LNCaP clone FGC (cell line): ENCODE data around the gene RNF25.

Experiments used
- DNase-seq: peaks from one replicate; pipeline ENCODE4 v3.0.0-alpha.2; 2011; ENCODE audit warnings: low read depth
- H3K4me3 ChIP-seq: 2 replicates; pipeline ENCODE4 v1.5.1; 2011; ENCODE audit warnings: mild to moderate bottlenecking, low read depth, low read length, control low read depth
- TF ChIP-seq, protein P1 (sequence below): IDR thresholded peaks from 2 replicates; pipeline ENCODE4 v1.5.1; 2012; ENCODE audit warnings: mild to moderate bottlenecking; ENCODE audit not compliant: control insufficient read depth, insufficient read depth; ENCODE audit errors: extremely low read depth

The RNF25 gene

DNA sequence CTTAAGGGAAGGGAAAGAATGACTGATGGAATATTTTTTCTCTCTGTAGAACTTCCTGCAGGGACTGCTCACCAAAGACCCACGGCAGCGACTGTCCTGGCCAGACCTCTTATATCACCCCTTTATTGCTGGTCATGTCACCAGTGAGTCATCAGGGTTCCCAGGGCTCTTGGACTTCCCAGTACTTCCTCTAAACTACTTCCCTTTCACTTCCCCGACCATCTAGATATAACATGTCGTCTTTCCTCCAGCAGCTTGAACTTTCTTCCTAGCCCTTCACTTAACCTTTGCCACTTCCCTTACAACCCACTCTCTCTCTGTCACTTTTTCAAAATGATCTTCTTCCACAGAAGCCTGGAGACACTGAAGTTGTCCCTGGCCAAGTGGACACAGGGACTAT lies 7.3 kb upstream of the RNF25 start:
- TF ChIP-seq, protein P1, sequence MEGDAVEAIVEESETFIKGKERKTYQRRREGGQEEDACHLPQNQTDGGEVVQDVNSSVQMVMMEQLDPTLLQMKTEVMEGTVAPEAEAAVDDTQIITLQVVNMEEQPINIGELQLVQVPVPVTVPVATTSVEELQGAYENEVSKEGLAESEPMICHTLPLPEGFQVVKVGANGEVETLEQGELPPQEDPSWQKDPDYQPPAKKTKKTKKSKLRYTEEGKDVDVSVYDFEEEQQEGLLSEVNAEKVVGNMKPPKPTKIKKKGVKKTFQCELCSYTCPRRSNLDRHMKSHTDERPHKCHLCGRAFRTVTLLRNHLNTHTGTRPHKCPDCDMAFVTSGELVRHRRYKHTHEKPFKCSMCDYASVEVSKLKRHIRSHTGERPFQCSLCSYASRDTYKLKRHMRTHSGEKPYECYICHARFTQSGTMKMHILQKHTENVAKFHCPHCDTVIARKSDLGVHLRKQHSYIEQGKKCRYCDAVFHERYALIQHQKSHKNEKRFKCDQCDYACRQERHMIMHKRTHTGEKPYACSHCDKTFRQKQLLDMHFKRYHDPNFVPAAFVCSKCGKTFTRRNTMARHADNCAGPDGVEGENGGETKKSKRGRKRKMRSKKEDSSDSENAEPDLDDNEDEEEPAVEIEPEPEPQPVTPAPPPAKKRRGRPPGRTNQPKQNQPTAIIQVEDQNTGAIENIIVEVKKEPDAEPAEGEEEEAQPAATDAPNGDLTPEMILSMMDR = no peak
- DNase-seq = no peak
- no peak overlapping the region for H3K4me3 ChIP-seq

DNA sequence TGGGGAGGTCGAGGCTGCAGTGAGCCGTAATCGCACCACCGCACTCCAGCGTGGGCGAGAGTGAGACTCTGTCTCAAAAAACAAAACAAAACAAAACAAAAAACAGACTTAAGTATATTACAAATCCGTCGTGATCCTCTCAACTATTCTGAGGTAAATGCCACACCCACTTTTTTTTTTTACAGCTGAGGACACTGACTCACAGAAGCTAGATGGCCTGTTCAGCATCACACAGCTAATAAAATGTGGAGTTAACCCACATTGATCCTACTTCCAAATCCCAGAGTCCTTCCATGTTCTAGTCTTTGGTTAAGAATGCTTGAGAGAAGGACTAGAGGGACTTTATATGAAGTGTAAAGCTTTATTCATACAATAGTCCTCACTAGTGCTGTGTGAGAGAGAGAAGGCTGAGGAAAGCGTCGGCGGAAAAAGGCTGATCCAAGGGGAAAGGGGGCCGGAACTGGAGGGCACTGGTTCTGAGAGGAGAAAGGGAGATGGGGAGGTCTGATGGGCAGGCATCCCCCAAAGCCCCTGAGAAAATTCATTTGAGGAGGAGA lies 627 bp downstream of the RNF25 start:
- peak overlapping the region; percentile 71 for H3K4me3 ChIP-seq
- TF ChIP-seq, protein P1 = no peak
- DNase-seq = no peak

DNA sequence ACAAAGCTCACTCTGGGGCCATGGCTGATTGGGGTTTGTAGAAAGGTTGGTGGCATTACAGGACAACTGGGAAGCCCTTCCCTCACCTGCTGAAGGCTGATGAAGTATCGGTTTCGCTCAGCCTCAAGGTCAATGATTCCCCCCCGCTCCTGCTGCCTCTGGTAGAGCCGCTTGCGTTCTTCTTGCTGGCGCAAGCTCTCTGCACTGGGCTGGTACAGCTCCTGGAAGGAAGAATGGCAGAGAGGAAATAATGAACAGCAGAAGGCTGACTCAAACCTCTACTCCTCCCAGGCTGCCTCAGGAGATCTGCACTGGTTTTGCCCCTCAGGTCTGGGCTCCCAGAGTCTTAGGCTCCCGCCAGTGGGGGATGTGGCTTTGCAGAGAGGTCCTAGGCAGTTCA lies 7.1 kb downstream of the RNF25 start:
- TF ChIP-seq, protein P1 = no peak
- H3K4me3 ChIP-seq = no peak overlapping the region
- no peak for DNase-seq

DNA sequence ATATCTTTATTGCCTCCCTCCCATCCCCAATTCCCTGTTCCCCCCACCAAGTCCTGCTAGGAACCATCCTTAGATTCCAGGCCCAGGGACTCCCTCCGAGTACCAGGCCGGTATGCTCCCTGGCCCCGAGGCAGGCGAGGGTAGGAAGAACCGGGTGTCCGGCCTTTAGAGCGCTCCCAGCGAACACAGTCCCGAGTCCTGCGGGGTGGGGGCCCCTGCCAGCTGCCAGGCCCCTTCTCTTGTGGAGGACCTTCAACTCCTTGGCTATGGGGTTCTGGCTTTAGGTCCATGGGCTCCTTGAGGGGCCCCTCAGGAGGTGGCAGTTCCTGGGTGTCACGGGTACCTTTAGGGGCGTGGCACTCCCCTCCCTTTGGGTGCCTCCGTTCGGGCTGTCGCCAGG lies 7.9 kb downstream of the RNF25 start:
- no peak for DNase-seq
- no peak overlapping the region for H3K4me3 ChIP-seq
- TF ChIP-seq, protein P1 = no peak

DNA sequence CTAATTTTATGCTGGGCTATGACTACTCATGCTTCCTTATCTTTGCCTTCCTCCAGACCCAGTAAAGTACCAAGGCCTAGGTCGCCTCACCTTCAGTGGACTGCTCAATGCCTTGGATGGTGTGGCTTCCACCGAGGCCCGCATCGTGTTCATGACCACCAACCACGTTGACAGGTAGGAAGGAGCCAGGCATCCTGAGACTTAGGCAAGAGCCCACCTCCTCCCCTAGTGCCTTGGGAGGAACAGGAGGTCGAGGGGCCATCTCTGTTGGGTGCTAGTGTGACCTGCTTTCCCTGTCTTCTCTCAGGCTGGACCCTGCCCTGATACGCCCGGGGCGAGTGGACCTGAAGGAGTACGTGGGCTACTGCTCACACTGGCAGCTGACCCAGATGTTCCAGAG lies 9.0 kb downstream of the RNF25 start:
- TF ChIP-seq, protein P1 = no peak
- no peak overlapping the region for H3K4me3 ChIP-seq
- DNase-seq = no peak

DNA sequence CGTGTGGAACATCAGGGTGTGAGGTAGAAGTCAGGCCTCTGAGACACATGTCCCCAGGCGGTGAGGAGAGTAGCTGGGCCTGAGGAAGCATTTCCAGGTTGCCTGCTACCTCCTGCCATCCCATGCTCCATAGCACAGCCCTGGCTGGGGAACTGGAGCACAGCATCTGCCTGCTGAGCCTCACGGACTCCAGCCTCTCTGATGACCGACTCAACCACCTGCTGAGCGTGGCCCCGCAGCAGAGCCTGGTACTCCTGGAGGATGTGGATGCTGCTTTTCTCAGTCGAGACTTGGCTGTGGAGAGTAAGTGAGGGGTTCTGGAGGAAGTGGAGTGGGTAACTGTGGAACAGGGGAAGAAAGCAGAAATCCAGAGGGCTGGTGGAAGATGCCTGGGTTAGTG lies 9.4 kb downstream of the RNF25 start:
- H3K4me3 ChIP-seq = no peak overlapping the region
- TF ChIP-seq, protein P1 = no peak
- no peak for DNase-seq

DNA sequence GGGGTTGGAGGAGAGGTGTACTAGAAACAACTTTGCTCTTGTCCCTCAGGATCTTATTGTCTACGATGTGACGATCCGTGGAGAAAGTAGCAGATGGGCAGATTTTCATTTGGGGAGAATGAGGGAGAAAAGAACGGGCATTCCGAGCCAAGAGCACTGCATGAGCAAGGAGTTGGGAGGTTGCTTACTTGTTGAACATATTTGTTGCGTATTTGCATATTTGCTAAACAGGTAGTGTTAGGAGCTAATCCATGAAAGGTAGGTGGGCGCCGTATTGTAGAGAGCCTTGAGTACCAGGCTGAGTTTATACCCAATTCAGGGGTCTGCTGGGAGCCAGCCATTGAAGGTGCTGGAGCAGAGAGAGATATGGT lies 11.8 kb downstream of the RNF25 start:
- TF ChIP-seq, protein P1 = no peak
- no peak for DNase-seq
- peak overlapping the region; percentile 94 for H3K4me3 ChIP-seq
